GM18519 (cell line): Measurements from ENCODE around the gene SIGLEC9.

Source experiments
- ATAC-seq: cut with Tn5 transposase; IDR thresholded peaks from one replicate; pipeline ENCODE4 v1.9.1; 2021; ENCODE audit warnings: mild to moderate bottlenecking, moderate library complexity; ENCODE audit not compliant: unreplicated experiment, low FRiP score

Gene SIGLEC9

DNA sequence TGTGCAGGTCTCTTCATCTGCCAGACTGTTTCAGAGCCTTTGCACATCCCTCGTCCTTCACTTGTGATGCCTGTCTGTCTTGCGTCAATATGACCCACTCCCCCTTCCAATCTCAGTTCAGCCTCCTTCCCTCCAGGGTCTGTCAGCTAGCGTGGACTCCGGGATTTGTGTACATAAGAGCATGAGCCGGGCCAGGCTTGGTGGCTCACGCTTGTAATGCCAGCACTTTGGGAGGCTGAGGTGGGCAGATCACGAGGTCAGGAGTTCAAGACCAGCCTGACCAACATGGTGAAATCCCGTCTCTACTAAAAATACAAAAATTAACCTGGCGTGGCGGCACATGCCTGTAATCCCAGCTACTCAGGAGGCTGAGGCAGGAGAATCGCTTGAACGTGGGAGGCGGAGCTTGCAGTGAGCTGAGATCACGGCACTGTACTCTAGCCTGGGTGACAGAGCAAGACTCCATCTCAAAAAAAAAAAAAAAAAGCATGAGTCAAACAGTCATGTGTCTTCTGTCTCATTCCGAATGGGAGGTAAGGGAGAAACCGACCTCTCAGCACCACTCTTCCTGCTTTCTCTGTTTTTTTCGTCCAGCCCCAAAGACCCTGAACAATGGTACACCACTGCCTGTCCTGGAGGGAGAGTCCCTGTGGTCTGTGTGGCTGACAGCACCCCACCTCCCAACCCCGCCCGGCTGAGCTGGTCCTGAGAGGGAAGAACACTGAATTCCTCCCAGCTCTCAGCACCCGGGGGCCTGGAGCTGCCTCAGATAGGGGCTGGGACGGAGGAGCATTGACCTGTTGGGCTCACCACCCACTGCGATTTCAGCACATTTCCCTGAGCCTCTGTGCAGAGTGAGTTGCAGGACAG is 2.4 kb upstream of the SIGLEC9 start:
- ATAC-seq: no peak

DNA sequence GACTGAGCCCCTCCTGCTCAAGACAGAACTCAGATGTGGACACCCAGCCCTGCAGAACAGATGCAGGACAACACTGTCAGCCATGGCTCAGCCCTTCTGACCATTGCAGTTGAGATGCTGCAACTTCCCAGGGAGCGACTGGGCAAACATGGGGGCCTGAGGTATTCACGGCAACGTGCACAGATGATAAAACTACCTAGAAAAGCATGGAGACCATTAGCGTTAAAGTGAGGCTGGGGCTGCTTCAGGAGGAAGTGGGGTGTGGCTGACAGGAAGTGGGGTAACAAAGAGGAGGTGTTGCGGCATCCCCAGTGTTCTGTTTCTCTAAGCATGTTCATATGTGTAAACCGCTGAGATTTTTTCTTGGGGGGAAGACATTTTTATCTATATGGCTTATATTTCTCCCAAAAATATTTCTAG is 1.3 kb upstream of the SIGLEC9 start:
- no peak for ATAC-seq

DNA sequence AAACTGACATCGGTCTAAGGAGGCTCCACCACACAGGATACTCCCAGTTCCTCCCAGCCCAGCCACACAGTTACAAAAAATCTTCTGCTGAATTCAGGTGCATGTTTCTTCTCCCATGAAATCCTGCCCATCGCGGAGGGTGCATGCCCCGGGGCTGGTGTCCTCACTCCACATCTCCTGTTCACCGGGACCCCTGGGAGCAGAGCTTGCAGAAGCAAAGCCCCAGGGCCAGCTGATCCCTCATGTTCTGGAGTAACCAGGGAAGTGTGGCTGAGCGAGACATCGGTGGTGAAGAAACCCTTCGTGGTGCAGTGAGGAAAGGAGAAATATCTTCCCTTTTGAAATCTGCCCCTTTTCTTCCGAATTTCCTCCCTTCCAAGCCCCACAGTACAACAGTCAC is 904 bp upstream of the SIGLEC9 start:
- no peak for ATAC-seq

DNA sequence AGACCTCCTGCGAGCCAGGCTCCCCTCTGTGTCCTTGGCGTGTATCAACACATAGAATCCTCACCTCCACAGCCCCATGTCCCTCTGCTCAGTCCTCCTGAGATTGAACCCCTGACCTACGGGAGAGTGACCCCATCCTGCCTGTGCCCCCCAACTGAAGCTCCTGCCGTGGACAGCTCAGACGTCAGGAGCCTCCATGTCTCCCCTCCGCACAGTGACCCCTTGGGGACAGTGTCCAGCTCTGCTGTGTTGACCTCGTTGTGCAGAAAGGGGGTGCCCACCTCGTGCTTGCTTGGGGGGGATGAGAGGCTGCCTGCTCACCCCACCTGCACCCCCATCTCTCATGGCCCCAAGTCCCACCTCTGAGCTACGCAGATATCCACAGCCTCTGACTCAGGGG is 490 bp upstream of the SIGLEC9 start:
- no peak for ATAC-seq

DNA sequence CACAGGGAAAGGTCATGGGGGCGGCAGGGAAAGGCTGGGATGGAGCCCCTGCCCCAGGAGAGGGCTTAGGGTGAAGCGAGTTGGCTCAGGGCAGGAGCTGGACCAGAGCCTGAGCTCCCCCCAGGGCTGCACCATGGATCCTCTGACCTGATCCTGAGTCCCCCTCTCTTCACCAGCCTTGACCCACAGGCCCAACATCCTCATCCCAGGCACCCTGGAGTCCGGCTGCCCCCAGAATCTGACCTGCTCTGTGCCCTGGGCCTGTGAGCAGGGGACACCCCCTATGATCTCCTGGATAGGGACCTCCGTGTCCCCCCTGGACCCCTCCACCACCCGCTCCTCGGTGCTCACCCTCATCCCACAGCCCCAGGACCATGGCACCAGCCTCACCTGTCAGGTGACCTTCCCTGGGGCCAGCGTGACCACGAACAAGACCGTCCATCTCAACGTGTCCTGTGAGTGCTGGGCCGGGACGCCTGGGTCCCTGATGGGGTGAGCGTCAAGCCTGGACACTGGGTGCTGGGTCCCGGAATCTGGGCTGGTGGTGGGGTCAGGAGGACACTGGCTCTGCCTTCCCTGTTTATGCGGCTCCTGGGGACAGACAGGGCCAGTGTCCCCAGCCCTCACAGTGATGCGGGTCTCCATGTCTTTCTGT is 842 bp downstream of the SIGLEC9 start:
- ATAC-seq: no peak

DNA sequence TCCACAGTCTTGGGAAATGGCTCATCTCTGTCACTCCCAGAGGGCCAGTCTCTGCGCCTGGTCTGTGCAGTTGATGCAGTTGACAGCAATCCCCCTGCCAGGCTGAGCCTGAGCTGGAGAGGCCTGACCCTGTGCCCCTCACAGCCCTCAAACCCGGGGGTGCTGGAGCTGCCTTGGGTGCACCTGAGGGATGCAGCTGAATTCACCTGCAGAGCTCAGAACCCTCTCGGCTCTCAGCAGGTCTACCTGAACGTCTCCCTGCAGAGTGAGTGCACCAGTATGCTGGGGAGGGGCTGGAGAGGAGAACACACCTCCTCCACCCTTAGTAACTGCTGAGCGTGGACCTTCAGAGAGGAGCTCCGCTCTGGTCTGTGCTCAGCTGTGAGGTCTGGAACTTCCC is 2.3 kb downstream of the SIGLEC9 start:
- no peak for ATAC-seq

DNA sequence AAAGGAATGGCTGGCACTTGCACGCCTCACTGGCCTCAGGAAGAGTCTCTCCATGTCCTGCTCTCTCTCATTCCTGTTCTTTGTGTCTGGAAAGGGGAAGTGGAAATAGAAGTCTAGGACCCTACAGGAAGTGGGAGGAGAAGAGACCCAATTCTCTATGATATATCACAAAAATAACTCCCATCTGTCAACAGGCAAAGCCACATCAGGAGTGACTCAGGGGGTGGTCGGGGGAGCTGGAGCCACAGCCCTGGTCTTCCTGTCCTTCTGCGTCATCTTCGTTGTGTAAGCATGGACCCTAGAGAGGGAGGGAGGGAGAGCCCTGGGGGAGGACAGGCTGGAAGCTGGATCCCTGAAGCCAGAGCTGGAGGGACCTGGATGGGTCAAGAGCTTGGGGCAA is 3.0 kb downstream of the SIGLEC9 start:
- no peak for ATAC-seq

DNA sequence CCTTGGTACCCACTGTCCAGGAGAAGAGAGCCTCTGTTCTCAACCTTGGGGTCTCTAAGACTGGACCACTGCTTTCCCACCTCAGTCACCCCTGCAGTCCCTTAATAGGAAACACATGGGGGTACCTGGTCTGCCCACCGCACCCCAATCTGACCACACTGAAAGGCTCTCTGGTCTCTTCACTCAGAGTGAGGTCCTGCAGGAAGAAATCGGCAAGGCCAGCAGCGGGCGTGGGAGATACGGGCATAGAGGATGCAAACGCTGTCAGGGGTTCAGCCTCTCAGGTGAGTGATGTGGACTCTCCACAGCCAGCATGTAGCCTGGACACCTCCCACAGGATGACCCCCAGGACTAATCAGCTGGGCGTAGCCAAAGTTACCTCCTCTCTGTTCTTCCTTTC is 3.5 kb downstream of the SIGLEC9 start:
- no peak for ATAC-seq

DNA sequence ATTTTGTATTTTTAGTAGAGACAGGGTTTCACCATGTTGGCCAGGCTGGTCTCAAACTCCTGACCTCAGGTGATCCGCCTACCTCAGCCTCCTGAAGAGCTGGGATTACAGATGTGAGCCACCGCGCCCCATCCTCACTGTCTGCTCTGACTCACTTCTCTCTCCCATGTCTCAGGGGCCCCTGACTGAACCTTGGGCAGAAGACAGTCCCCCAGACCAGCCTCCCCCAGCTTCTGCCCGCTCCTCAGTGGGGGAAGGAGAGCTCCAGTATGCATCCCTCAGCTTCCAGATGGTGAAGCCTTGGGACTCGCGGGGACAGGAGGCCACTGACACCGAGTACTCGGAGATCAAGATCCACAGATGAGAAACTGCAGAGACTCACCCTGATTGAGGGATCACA is 5.0 kb downstream of the SIGLEC9 start:
- ATAC-seq: no peak

DNA sequence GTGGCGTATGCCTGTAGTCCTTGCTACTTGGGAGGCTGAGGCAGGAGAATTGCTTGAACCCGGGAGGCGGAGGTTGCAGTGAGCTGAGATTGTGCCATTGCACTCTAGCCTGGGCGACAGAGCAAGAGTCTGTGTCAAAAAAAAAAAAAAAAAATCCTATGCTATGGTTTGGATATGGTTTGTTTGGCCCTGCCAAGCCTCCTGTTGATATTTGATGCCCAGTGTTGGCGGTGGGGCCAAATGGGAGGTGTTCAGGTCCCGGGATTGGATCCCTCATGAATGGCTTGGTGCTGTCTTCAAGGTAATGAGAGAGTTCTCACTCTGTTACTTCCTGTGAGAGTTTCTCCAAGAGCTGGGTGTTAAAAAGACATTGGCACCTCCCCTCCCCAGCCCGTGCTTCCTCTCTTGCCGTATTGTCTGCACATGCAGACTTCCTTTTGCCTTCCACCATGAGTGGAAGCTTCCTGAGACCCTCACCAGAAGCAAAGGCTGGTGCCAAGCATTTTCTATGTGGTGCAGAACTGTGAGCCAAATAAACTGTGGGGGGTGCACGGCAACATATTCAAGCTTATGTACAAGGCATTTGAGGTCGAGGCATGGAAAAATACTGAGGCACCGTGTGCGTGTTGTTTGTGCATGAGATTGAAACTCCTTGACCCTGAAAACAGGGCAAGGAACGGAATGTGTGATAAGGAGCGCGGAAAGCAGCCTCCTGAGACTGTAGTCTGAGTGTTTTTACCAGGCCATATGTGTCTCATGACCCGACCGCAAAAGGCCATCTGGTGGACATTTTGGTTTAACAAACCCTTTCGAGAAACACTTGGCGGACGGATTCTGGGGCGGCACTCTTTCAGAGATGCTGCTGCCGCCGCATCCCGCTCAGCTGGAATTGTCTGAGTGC is 7.3 kb downstream of the SIGLEC9 start:
- ATAC-seq: no peak

DNA sequence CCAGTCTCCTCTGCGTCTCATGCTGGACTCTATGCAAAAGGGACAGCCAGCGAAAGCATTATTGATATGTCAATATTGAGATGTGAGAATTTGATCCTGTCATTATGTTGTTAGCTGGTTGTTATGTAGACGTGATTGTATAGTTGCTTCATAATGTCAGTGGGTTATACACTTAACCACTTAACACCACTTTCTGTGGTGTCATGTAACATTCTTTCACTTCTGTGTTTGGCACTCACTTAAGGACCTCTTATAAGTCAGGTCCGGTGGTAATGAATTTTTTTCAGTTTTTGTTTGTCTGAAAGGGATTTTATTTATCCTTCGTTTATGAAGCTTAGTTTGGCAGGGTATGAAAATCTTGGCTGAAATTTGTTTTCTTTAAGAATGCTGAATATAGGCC is 10.3 kb downstream of the SIGLEC9 start:
- ATAC-seq: no peak

DNA sequence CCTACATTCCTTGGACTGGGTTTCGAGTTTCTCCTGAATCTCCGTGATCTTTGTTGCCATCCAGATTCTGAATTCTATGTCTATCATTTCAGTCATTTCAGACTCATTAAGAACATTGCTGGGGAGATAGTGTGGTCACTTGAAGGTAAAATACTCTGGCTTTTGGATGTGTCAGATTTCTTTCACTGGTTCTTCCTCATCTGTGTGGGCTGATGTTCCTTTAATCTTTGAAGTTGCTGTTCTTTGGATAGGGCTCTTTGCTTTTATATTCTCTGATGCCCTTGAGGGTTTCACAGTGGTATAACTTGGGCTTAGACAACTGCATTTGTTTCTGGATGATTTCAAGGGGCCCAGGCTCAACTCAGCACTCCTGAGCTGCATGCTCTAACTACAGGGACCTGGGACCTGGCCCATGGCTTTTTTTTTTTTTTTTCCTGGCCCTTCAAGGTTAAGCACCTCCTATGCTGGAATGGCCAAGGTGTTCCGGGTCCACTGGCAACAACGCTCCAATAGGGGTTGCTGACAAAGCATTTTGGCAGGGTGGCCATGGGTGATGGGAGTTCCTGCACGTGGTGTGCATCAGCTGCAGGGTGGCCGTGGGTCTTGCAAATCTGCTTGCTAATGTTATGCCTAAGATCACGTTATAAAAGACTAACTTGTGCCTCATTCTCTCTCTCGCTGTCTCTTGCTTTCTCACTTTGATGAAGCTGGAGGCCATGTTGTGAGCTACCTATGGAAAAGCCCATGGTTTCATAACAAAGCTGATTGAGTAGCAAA is 11.5 kb downstream of the SIGLEC9 start:
- no peak for ATAC-seq

DNA sequence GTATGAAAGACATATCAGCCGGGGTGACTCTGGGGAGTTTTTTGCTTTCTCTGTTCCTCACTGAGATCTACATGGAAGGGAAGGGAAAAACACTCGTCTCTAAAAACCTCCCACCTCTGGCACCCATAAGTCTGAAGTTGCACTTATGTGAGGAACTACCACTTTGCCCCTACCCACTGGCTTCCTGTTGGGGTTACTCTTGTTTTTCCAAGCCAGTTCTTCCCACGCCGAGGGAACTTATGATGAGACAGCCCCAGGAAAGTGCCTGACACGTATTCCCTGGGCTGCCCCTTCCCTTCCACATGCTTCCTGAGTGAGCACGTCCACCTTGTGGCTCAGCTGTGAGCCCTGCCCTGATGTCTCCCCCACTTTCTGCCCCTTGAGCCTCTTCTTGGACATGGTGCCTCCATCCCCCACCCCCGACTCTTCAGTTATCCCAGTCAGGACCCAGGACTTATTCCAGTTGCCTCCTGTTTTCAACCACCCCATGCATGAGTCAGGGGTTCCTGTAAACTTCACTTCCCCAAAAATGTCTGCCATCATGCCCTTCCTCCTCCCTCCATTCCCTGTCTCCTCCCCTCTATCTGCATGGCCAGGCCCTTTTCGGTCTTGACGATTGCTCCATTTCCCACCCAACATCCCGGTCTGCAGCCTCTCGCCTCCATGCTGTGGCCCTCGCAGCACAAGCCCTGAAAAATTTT is 12.3 kb downstream of the SIGLEC9 start:
- no peak for ATAC-seq

DNA sequence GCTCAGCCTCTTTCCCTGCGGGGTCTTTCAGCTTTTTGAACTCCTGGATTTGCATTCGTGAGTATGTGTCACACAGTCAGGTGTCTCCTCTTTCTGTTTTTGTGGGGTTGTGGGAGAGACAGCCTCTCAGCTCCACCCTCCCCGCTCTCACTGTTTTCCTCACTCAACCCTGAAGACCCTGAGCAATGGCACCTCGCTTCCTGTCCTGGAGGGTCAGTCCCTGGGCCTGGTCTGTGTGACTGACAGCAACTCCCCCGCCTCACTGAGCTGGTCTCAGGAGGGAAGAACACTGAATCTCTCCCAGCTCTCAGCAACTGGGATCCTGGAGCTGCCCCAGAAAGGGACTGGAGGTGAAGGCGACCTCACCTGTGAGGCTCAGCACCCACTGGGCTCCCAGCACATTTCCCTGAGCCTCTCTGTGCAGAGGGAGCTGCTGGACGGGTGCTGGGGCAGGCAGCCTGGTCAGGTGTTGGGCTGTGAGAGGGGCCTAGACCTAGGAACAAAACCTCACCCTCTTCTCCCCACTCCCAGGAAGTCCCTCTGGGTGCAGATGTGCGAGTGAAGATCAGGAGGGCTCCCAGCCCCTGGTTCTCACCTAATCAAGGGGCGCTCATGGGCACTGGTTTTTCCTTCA is 13.2 kb downstream of the SIGLEC9 start:
- no peak for ATAC-seq

DNA sequence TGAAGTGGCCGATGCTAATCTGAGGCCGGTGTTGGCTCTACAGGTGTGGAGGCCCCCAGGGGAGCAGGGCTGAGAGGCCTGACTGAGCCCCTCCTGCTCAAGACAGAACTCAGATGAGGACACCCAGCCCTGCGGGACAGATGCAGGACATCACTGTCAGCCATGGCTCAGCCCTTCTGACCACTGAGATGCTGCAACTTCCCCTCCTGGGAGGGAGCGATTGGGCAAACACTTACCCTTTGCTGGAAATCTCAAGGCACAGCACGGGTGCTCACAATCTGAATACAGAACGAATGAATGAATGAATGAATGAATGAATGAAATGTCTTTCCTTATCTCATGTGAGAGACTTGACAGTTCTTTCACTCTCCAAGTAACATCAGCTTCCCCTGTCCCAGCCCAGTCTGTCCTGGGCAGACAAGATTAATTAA is 13.9 kb downstream of the SIGLEC9 start:
- ATAC-seq: no peak

DNA sequence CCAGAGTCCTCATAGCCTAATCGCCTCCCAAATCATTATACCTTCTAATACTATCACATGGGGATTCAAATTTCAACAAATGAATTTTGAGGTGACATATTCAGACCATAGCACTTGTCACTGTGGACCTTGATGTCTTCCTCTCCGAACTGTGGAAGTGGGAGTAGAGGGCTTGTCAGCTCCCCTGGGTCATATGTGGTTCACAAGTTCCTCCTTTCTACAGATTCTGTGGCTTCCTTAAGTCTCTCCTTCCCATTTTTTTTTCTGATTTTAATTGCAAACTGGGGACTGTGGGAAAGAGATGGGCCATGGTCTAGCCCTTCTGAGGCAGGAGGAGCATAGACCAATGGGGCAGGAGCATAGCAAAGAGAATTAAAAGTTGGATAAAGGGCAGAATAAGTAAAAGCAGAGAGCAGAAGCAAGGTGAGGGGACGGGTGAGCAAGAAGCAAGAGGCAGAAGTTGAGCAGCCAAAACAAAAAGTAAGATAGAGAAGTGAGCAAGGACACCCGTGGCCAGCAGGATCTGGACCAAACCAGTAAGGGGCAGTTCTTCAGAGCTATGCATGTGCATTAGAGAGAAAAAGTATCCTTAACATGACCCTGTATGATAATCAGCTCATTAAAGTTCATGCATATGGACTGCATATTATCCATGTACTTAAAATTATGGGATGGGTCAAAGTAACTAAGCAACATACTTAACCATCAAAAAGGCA is 14.8 kb downstream of the SIGLEC9 start:
- ATAC-seq: no peak

DNA sequence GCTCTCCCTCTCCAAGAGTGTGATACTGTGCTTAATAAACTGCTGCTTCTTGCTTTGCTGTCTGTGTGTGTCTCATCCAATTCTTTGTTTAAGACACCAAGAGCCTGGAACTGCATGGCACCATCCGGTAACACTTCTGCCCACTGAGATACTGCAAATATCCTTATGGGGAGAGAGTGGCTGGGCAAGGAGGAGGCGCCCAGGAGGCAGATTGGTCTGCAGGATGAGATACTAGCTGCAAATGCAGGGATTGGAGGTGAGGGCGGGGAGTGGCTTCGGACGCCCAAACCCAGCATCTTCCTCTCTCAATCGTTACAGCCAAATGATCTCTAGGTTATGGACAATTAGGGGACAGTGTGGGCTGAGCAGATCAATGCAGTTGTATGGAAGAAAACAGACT is 15.7 kb downstream of the SIGLEC9 start:
- ATAC-seq: no peak

DNA sequence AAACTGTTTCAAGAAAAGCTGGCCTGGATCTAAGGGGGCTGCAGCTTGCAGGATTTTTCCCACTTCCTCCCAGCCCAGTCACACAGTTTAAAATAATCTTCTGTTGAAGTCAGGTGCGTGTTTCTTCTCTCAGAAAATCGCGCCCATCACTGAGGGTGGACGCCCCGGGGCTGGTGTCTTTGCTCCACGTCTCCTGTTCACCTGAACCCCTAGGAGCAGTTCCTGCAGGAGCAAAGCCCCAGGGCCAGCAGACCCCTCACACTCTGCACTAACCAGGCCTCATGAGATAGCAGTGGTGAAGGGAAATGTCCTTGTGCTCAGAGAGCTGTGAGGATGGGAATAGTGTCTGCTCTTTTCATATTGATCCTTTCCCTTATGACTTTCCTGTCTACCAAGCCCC is 16.5 kb downstream of the SIGLEC9 start:
- ATAC-seq: no peak

DNA sequence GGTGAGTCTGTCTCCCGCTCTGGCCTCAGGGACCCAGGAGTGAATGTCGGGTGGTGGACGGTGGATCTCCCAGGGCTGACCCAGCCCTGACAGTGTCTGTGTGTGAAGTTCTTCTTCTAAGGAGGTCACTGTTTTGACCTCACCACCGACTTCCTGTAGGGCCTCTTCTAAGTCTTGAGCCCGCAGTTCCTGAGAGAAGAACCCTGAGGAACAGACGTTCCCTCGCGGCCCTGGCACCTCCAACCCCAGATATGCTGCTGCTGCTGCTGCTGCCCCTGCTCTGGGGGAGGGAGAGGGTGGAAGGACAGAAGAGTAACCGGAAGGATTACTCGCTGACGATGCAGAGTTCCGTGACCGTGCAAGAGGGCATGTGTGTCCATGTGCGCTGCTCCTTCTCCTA is 17.4 kb downstream of the SIGLEC9 start, which contains the start of gene SIGLEC7:
SIGLEC7 (plus strand) TSS at position 183 of the 400 bp plus-strand sequence; CDS start at position 252, 69 bp downstream.
- ATAC-seq: no peak
